HG02938 (cell line): ENCODE results near the gene RASAL2.

ENCODE experiments used
- ATAC-seq: cut with Tn5 transposase; IDR thresholded peaks from one replicate; pipeline ENCODE4 v1.9.1; 2021; ENCODE audit warnings: mild to moderate bottlenecking, moderate library complexity; ENCODE audit not compliant: unreplicated experiment

The RASAL2 gene

DNA sequence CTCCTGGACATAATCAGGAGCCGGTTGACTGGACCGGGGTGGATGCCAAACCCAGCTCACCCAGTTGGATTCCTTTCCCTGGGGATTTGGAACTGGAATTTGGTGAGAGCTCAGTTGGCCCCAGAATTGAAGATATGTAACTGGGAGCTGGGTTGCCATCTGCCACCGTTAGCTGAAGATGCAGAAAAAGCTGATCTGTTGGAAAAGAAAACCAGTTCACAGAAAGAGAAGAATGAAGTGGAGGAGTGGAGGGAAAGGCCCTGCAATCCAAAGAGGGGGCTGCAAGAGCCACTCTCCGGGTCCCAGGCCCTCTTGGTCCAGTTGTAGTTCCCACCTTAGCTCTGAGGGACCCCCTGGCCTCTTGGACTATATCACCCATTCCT, 435.0 kb downstream of the RASAL2 start:
- no peak for ATAC-seq

DNA sequence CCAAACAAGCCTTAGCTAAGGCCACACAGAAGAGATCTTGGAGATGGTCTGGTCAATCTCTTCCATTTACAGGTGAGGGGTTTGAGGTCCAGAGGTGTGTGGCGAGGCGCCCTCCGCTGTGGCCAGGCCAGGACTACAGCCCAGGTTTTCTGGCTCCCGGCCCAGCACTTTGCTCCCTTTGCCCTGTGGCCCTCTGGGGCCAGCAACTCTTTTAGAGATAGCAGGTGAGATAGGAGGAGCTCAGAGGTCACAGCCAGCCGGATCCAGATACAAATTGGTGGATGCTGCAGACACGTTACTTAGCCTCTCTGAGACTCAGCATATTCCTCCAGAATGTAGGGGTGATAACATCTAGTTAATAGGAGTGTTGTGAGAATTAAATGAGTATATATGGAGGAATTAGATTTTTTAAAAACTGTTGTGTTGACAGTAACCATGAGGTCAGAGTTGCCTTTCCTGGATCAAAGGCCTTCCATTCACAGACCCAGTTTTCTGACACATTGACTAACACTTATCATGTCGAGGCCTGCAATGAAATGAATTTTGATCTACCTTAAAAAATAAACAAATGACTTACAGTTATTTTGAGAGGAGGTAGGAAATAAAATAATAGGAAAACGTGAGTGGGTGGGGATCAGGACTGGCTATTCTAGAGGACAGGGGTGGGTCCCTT, 435.6 kb downstream of the RASAL2 start:
- ATAC-seq, result no peak

DNA sequence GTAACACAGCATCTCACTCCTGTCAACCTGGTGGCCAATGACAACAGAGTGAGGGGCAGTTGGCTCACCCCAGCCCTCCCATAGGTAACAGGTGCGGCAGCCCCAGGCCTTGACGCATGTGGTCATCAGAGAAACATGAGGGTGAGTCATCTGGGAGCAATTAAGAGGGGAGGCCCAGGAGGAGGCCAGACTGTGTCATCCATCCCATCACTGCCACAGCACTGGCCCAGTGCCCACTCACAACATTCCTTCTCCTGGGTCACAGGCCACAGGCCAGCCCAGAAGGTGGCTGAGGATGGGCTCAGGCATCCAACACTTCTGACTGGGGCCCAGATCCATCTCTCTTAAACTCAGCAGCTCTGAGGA, 436.1 kb downstream of the RASAL2 start:
- no peak for ATAC-seq

GRCh38 chr1:178530502-178530901, 436.6 kb downstream of the RASAL2 start:
- no peak for ATAC-seq

DNA sequence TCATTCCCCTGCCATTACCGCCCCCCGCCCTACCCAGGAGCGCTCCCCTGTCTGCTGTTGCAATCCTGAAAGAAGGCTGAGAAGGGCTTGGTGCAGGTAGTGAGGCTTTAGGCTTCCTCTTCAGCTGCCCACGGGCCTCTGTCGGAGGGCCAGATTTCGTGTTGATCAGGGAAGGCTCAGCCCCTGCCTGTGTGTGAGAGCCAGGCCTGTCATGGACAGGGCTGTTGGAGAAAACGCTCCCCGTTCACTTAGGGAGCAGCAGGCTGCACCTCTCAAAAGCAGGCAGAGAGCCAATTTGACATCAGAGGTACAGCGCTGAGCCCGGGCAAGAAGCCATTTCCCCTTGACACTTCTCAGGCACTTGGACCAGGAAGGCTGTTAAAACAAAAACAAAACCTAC, 438.0 kb downstream of the RASAL2 start:
- ATAC-seq, result no peak

GRCh38 chr1:178532392-178532791, 438.5 kb downstream of the RASAL2 start:
- ATAC-seq, result peak; percentile 88

- ATAC-seq, result no peak
Observed at GRCh38 chr1:178533121-178533946, 439.4 kb downstream of the RASAL2 start.
